A549 (cell line): ENCODE data around the gene RPL29. TPM values are rescaled to one million over a fixed set of nuclear protein-coding genes. Genes with fewer than 3 reads are reported as not detected.

Experiments
- ATAC-seq, 2 experiments: fragments of 200-7000 bp in 1 of 2; fragments of >200 bp in 1 of 2; cut with Nextera tagmentation in 1 of 2; cut with Tn5 transposase in 1 of 2; 3 replicates each; pipeline versions ENCODE4 v1.8.0 to v1.9.1; 2018 to 2020; ENCODE audit warnings: mild to moderate bottlenecking in 1 of 2, moderate library complexity in 1 of 2
- CTCF ChIA-PET: fragments of 300-600 bp; sonication (Branson Sonifier 250); formaldehyde crosslinking; extraction: SDS; loops from one replicate; lab custom pipeline; 2021; ENCODE audit warnings: antibody characterized with exemption, inconsistent platforms; lab: Yijun Ruan, JAX
- POLR2A ChIA-PET: fragments of 350-600 bp; formaldehyde crosslinking; extraction: SDS; loops from one replicate; lab custom pipeline; 2021; ENCODE audit warnings: antibody characterized with exemption, inconsistent platforms; lab: Yijun Ruan, JAX
- DNase-seq, 2 experiments: peaks; one replicate each; pipeline versions ENCODE4 v3.0.0 to v3.0.0-alpha.2; 2011 to 2016; ENCODE audit warnings: low read depth in 1 of 2, low spot score in 1 of 2
- FAIRE-seq: peaks from 2 replicates; lab custom pipeline; 2011; peaks lifted over from hg19 to GRCh38; lab: Jason Lieb, UNC
- H3K27ac ChIP-seq, 2 experiments: fragments of >200 bp; sonication (Bioruptor Twin); formaldehyde crosslinking; 3 replicates each; pipeline ENCODE4 v1.5.1; 2016 to 2017
- H3K4me1 ChIP-seq: fragments of >200 bp; sonication (Bioruptor Twin); formaldehyde crosslinking; 3 replicates; pipeline ENCODE4 v1.6.1; 2016
- H3K4me2 ChIP-seq: fragments of >200 bp; sonication (Bioruptor Twin); formaldehyde crosslinking; 3 replicates; pipeline ENCODE4 v1.6.1; 2016
- H3K4me3 ChIP-seq: fragments of >200 bp; sonication (Bioruptor Twin); formaldehyde crosslinking; 3 replicates; pipeline ENCODE4 v1.5.1; 2016
- H3K9me3 ChIP-seq: fragments of >200 bp; sonication (Bioruptor Twin); formaldehyde crosslinking; 3 replicates; pipeline ENCODE4 v1.6.1; 2016
- BHLHE40 ChIP-seq: IDR thresholded peaks from 2 replicates; pipeline ENCODE4 v1.6.1; 2012; ENCODE audit warnings: low read depth, low read length, inconsistent platforms
- CBX8 ChIP-seq: fragments of 200-600 bp; sonication (generic); IDR thresholded peaks from 2 replicates; pipeline ENCODE4 v1.6.1; 2016
- CHD4 ChIP-seq: fragments of 200-600 bp; sonication (generic); IDR thresholded peaks from 2 replicates; pipeline ENCODE4 v1.6.1; 2016; ENCODE audit warnings: antibody characterized with exemption, mild to moderate bottlenecking, borderline replicate concordance
- EHF ChIP-seq: fragments of 250-450 bp; sonication (Bioruptor Pico); IDR thresholded peaks from 2 replicates; pipeline ENCODE4 v1.5.0; 2020; ENCODE audit warnings: mild to moderate bottlenecking
- ESRRA ChIP-seq: fragments of 150-350 bp; IDR thresholded peaks from 2 replicates; pipeline ENCODE4 v1.6.1; 2014; ENCODE audit warnings: mild to moderate bottlenecking, low read length, borderline replicate concordance
- FOSL2 ChIP-seq, 2 experiments: fragments of 450-650 bp in 1 of 2; fragments of >200 bp in 1 of 2; sonication (Bioruptor Twin) in 1 of 2; formaldehyde crosslinking; IDR thresholded peaks; 2 replicates each; pipeline versions ENCODE4 v1.5.0 to v1.6.1; 2016 to 2020; ENCODE audit warnings: mild to moderate bottlenecking in 1 of 2, moderate library complexity in 1 of 2
- FOXS1 ChIP-seq: fragments of 250-450 bp; sonication (Bioruptor Pico); IDR thresholded peaks from 2 replicates; pipeline ENCODE4 v1.5.0; 2020; ENCODE audit warnings: mild to moderate bottlenecking, moderate library complexity
- HDAC2 ChIP-seq: fragments of 200-600 bp; sonication (generic); IDR thresholded peaks from 2 replicates; pipeline ENCODE4 v1.6.1; 2016
- JUN ChIP-seq, 2 experiments: fragments of >200 bp; sonication (Bioruptor Twin); formaldehyde crosslinking; IDR thresholded peaks; 2 replicates in 1 of 2; 3 replicates in 1 of 2; pipeline ENCODE4 v1.6.1; 2016 to 2017
- JUNB ChIP-seq: fragments of >200 bp; sonication (Bioruptor Twin); formaldehyde crosslinking; IDR thresholded peaks from 2 replicates; pipeline ENCODE4 v1.6.1; 2016
- MAFK ChIP-seq: fragments of 450-650 bp; IDR thresholded peaks from 2 replicates; pipeline ENCODE4 v1.6.1; 2014; ENCODE audit not compliant: partially characterized antibody
- MYC ChIP-seq: IDR thresholded peaks from 2 replicates; pipeline ENCODE4 v1.6.1; 2012; ENCODE audit warnings: mild to moderate bottlenecking, inconsistent platforms, low read length, improper control_type of control experiment, borderline replicate concordance
- PBX3 ChIP-seq: IDR thresholded peaks from 2 replicates; pipeline ENCODE4 v1.6.1; 2012
- RAD21 ChIP-seq, 2 experiments: fragments of >200 bp in 1 of 2; sonication (Bioruptor Twin) in 1 of 2; formaldehyde crosslinking in 1 of 2; IDR thresholded peaks in 1 of 2; conservative IDR thresholded peaks in 1 of 2; 2 replicates in 1 of 2; 3 replicates in 1 of 2; pipeline ENCODE4 v1.6.1; 2012 to 2018; ENCODE audit warnings: inconsistent platforms in 1 of 2
- RCOR1 ChIP-seq: fragments of 150-350 bp; IDR thresholded peaks from 2 replicates; pipeline ENCODE4 v1.6.1; 2014; ENCODE audit warnings: antibody characterized with exemption, low read length, low read depth
- REST ChIP-seq: fragments of 200-600 bp; sonication (generic); IDR thresholded peaks from 2 replicates; pipeline ENCODE4 v1.6.1; 2016; ENCODE audit warnings: antibody characterized with exemption, mild to moderate bottlenecking, moderate library complexity
- RFX5 ChIP-seq: fragments of 450-650 bp; IDR thresholded peaks from 2 replicates; pipeline ENCODE4 v1.7.1; 2014; ENCODE audit warnings: antibody characterized with exemption, mild to moderate bottlenecking, moderate library complexity
- TFCP2L1 ChIP-seq: fragments of 250-450 bp; sonication (Bioruptor Pico); IDR thresholded peaks from 2 replicates; pipeline ENCODE4 v1.5.0; 2021; ENCODE audit warnings: mild to moderate bottlenecking
- USF2 ChIP-seq: fragments of 450-650 bp; IDR thresholded peaks from 2 replicates; pipeline ENCODE4 v1.6.1; 2014; ENCODE audit warnings: antibody characterized with exemption
- ZFP36 ChIP-seq: fragments of 450-650 bp; IDR thresholded peaks from 2 replicates; pipeline ENCODE4 v1.6.1; 2014; ENCODE audit warnings: borderline replicate concordance; ENCODE audit not compliant: partially characterized antibody
- ZNF302 ChIP-seq: fragments of 250-450 bp; sonication (Bioruptor Pico); IDR thresholded peaks from 2 replicates; pipeline ENCODE4 v1.9.0; 2021; ENCODE audit warnings: inconsistent platforms, mild to moderate bottlenecking, moderate library complexity
- WGBS: methylation state at CpG from one replicate; pipeline ENCODE4 v1.1.6; 2017; ENCODE audit errors: missing lambda C conversion rate; 5-methylcytosine and 5-hydroxymethylcytosine counted together
- polyA plus RNA-seq, 4 experiments: library from polyadenylated mRNA; depleted of rRNA in 3 of 4; stranded (reverse); fragments of >200 nt; fragmentation: RNase III in 1 of 4; extraction: RNeasy Plus Mini Kit Qiagen cat#74134 plus additional on column Dnase treatment in 1 of 4; gene quantifications; 2 replicates in 3 of 4; 3 replicates in 1 of 4; pipeline ENCODE4 v1.2.3, GENCODE V29; 2011 to 2017
- TF ChIP-seq, protein P1 (sequence below): fragments of 250-450 bp; sonication (Bioruptor Pico); IDR thresholded peaks from 2 replicates; pipeline ENCODE4 v1.5.0; 2020; ENCODE audit warnings: low read depth, mild to moderate bottlenecking, moderate library complexity
- TF ChIP-seq, protein P2 (sequence below): fragments of >200 bp; sonication (Bioruptor Twin); formaldehyde crosslinking; IDR thresholded peaks from 3 replicates; pipeline ENCODE4 v1.5.1; 2016

RPL29 gene
- polyA plus RNA-seq, 2 of the 4 experiments (the other 2 are of a cell fraction) = 808 to 1,152 TPM

- no peak for TF ChIP-seq MAFK
- TF ChIP-seq, all 56 proteins: peak for 0
These were observed 24.3 kb downstream of the RPL29 start (continued) for GRCh38 chr3:51971350-51971749.

GRCh38 chr3:51970606-51971300, 24.9 kb downstream of the RPL29 start:
- ChIA-PET POLR2A (no interaction called here), CTCF (interaction anchor here (0.8 to 7.1 kb wide), 3 partner anchors 12 to 477 kb away, joined by 3 to 53 read pairs (median 37); partner anchors contain the start of genes ACY1, PARP3 and RRP9)
- no peak for ATAC-seq
- Histone ChIP-seq H3K4me3 (no peak overlapping the region), H3K4me2 (no peak overlapping the region), H3K4me1 (peaks cover 26% of the 10 kb centered on the region), H3K9me3 (no peaks in the 10 kb centered on the region), H3K27ac (no peak overlapping the region)
- DNase-seq = no peak
- FAIRE-seq = no peak
- TF ChIP-seq RFX5 = no peak
- TF ChIP-seq TFCP2L1 = no peak
- no peak for TF ChIP-seq RCOR1
- no peak for TF ChIP-seq JUNB
- no peak for TF ChIP-seq ZNF302 (CRISPR knock-in tag)
- no peak for TF ChIP-seq MYC
- no peak for TF ChIP-seq CHD4
- no peak for TF ChIP-seq FOXS1
- no peak for TF ChIP-seq EHF (CRISPR knock-in tag)
- TF ChIP-seq JUN (IDR thresholded peaks at IDR 0.05) = no peak
- no peak for TF ChIP-seq CBX8
- TF ChIP-seq ESRRA = no peak
- TF ChIP-seq HDAC2 = no peak
- TF ChIP-seq FOSL2 (IDR thresholded peaks at IDR 0.05) = no peak
- TF ChIP-seq FOSL2 (CRISPR knock-in tag; IDR thresholded peaks at IDR 0.05) = no peak
- TF ChIP-seq REST = no peak
- 81% methylated on average over 6 of the region's 6 CpGs for WGBS

DNA sequence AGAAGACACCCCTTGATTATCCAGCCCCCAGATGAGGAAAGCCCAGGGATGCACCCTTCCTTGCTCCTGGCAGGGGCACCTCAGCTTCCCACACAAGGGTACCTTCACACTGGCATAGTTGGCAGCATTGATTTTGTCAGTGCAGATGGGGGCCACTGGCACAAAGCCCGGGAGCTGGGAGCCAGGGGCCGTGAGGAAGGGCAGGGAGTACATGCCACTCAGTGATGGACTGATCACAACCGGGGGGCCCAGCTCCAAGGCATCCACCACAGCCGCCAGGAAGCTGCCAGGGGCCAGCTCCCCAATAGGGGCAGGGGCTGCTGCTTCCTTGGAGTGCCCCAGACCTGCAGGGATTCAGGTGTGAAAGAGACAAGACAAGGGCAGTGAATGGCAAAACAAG, 25.9 kb downstream of the RPL29 start:
- Histone ChIP-seq H3K4me2 (no peak overlapping the region), H3K27ac (no peak overlapping the region), H3K4me1 (peaks cover 23% of the 10 kb centered on the region), H3K4me3 (no peak overlapping the region), H3K9me3 (no peaks in the 10 kb centered on the region)
- POLR2A ChIA-PET = interaction anchor here (0.7 to 0.9 kb wide), 3 partner anchors 26 to 28 kb away, joined by 3 to 6 read pairs (median 3); partner anchors contain the start of genes PARP3, RPL29 and RRP9
- no peak for FAIRE-seq
- CTCF ChIA-PET = interaction anchor here (0.9 to 7.1 kb wide), 4 partner anchors 10 to 300 kb away, joined by 3 to 53 read pairs (median 20); partner anchors contain the start of genes ACY1, PARP3 and RRP9
- TF ChIP-seq, protein P1, sequence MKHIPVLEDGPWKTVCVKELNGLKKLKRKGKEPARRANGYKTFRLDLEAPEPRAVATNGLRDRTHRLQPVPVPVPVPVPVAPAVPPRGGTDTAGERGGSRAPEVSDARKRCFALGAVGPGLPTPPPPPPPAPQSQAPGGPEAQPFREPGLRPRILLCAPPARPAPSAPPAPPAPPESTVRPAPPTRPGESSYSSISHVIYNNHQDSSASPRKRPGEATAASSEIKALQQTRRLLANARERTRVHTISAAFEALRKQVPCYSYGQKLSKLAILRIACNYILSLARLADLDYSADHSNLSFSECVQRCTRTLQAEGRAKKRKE = no peak
- TF ChIP-seq PBX3 = no peak
- TF ChIP-seq, protein P2, sequence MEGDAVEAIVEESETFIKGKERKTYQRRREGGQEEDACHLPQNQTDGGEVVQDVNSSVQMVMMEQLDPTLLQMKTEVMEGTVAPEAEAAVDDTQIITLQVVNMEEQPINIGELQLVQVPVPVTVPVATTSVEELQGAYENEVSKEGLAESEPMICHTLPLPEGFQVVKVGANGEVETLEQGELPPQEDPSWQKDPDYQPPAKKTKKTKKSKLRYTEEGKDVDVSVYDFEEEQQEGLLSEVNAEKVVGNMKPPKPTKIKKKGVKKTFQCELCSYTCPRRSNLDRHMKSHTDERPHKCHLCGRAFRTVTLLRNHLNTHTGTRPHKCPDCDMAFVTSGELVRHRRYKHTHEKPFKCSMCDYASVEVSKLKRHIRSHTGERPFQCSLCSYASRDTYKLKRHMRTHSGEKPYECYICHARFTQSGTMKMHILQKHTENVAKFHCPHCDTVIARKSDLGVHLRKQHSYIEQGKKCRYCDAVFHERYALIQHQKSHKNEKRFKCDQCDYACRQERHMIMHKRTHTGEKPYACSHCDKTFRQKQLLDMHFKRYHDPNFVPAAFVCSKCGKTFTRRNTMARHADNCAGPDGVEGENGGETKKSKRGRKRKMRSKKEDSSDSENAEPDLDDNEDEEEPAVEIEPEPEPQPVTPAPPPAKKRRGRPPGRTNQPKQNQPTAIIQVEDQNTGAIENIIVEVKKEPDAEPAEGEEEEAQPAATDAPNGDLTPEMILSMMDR = no peak
- TF ChIP-seq ZFP36 = no peak
- no peak for TF ChIP-seq JUNB
- no peak for TF ChIP-seq USF2
- no peak for TF ChIP-seq BHLHE40
- TF ChIP-seq RAD21 (conservative IDR thresholded peaks at IDR 0.05 in 1 of 2, IDR thresholded peaks at IDR 0.05 in 1 of 2) = no peak
- no peak for ATAC-seq
- 71% methylated on average over 1 of the region's 4 CpGs for WGBS
- DNase-seq = no peak
